ENCODE data around the gene SLIT3. TPM values are rescaled to one million over a fixed set of nuclear protein-coding genes. Genes with fewer than 3 reads are reported as not detected.

Gene SLIT3
- polyA plus RNA-seq, 3 donors, result 49.7 to 63.8 (median 49.7) TPM

DNA sequence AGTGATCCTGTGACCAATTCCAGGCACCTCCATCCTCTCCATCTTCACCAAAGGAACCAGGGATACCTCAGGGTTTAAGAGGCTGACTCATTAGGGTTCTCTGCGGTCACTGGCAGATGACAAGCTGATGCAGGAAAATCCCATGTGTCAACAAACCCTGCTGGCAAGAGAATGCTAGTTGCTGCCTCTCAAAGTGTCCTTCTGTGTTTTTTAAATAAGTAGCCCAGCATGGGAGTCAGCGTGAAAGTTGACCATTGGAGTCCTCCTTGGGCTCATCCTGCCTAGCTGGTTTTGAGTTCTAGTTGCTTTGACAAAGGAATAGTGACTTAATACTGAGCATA, 200.2 kb downstream of the SLIT3 start:
- DNase-seq (ENCODE audit: extremely low read depth in 1 of 11, low read depth in 9 of 11, low spot score in 4 of 11), result no peak

DNA sequence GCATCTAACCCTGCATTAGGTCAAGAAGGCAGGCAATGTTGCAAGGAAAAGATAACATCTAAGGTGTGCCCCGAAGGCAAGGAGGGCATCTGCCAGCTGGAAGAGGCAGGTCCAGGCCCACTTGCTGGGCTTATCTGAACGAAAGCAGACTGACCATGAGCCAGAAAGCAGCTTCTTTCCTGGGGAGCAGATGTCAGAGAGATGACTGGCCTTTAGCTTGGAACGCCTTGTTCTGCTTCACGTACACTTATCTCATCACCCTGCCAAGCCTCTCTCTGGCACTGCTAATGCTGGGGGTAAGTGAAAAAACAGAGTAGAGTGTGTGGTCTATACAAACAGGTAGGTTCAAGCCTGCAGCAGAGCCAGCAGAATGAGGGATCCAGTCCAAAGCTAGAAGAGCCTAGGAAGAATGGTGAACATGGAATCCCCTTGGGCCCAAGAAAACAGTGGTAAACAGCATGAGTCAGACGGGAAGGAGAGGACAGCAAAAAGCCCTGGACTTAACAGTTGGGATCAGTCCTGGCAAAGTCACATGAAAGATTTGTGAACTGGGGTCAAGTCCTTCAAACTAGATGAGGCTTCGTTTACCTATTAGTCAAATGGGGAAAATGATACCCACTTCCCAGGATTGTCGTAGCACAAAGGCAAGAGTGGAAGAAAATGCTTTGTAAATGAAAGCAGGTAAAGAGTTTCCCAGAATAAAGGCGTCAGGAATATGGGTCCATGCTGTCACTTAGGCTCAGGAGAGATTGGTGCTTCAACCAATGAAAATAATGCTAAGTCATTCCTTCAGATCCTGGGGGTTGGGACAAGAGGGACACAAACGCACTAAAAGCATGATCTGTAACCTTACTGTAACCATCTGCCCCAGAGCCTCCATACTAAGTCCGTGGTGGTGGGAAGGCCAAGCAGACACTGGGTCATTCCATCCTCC, 200.9 kb downstream of the SLIT3 start:
- DNase-seq (ENCODE audit: extremely low read depth in 1 of 11, low read depth in 9 of 11, low spot score in 4 of 11), result no peak

DNA sequence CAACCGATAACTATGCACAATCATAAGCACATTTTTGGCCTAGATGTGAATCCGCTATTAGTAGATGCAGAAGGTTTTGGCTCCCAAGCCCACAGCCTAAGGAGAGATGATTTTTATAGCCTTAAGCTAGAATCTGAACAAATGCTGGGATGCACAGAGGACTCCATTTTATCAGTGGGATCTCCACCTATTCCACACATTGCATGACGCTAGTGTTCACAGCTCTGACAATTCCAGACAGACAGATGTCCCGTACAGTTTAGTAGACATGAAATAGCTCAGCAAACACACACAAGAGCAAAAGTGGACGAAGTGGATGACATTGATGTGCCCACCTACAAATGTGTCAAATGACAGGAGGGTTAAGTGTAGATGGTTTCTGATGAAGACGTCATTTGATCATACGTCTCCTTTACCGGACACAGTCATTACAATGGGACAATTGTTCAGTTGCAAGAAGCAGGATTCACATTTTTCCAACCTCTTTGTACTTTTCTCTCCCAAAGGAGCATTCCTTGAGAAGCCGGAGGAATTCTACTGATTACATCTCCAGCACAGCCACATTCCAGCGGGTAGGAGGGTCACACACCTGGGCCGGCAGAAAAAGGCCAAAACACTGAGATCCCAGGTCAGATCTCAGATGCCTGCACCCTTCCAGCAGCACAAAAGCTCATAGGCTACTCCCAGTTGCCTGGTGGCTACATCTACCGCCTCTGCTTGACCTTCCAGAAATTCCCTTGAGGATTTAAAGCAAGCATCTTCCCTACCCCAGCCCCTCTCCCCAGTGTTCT, 202.4 kb downstream of the SLIT3 start:
- DNase-seq (ENCODE audit: extremely low read depth in 1 of 11, low read depth in 9 of 11, low spot score in 4 of 11), result no peak

DNA sequence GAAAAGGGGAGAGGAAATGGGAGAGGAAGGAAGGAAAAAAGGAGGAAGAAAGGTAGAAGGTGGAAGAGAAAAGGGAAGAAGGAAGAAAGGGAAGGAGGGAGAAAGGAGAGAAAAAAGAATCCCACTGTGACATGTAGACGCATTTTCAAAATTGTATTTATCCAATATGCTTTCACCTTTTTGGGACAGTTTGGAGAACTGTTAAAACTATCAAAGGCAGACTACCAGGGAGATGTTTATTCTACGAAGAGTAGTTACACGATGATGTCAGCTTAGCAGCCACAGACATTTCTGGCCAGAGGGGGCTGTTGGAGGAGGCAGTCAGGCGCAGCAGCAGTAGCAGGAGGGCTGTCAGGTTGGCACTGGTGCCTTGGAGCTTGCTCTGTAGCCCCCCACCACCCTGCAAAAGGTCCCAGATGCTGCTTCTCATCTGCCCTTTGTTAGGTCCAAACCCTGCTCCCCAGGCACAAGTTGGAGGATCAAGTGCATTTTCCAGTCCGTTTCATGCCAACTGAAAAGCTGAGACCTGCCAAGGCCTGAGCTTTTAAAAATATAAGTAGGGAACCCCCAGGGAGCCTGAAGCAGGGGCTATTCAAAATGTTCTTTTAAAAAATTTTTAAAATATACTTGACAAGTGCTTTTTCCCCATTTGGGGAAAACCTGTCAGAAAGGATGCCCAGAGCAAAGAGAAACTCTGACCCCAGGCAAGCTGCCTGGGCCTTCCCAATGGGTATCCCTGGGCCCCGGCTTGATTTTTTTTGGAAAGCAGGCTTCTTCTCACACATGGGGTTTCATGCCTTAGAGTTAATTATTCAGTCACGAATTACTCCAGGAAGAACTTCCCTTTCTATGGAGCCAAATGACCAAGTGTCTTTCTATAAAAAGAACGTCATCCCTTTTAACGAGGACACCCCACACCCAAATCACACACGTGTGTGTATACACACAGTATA, 203.3 kb downstream of the SLIT3 start:
- no peak for DNase-seq (ENCODE audit: extremely low read depth in 1 of 11, low read depth in 9 of 11, low spot score in 4 of 11)

- DNase-seq (ENCODE audit: extremely low read depth in 1 of 11, low read depth in 9 of 11, low spot score in 4 of 11), result no peak
Observed at GRCh38 chr5:169095976-169096375, 205.0 kb downstream of the SLIT3 start.

- no peak for DNase-seq (ENCODE audit: extremely low read depth in 1 of 11, low read depth in 9 of 11, low spot score in 4 of 11)
Observed at GRCh38 chr5:169095410-169095960, 205.5 kb downstream of the SLIT3 start.

- DNase-seq (ENCODE audit: extremely low read depth in 1 of 11, low read depth in 9 of 11, low spot score in 4 of 11), result no peak
Observed at GRCh38 chr5:169094586-169095409, 206.1 kb downstream of the SLIT3 start.

- DNase-seq (ENCODE audit: extremely low read depth in 1 of 11, low read depth in 9 of 11, low spot score in 4 of 11), result peak in 1 of 11 donors; percentile 68
Observed at GRCh38 chr5:169091396-169091980, 209.5 kb downstream of the SLIT3 start.

DNA sequence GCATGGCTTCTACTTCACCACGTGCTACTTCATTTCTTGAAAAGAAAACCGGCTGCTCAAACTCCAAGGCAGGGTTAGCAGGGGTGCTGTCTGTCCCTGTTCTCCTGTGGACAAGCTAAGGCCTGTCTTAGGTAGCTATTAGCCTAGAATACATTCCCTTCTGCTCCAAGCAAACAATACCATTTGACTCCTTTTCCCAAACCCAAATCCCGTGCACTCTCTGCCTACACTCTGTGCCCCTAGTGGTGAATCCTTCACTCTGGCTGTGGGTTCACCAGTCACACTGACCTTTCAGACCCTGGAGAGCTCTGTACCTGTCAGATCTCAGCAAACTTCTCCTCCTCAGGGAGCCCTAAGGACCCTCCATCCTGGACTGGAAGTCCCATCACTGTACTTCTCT, 211.6 kb downstream of the SLIT3 start:
- no peak for DNase-seq (ENCODE audit: extremely low read depth in 1 of 11, low read depth in 9 of 11, low spot score in 4 of 11)

- DNase-seq (ENCODE audit: extremely low read depth in 1 of 11, low read depth in 9 of 11, low spot score in 4 of 11), result no peak
Observed at GRCh38 chr5:169088028-169088725, 212.8 kb downstream of the SLIT3 start.

DNA sequence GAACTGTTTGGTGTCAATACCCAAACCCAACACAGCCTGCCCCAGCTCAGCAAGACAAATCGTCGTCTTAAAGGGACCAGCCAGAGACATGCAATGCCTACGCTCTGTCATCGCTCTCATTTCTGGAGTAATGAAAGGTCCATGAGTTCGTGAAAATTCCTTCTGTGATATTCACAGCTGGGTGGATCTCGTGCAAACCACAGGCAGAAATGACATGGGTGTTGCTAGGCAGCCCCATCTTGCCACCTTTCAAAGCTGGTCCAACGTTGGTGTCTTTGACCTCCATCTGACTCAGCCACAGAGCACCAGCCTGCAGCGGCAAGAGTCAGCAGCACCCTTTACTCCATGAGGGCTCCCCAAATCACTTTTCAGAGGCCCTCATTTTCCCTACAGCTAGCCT, 215.3 kb downstream of the SLIT3 start:
- no peak for DNase-seq (ENCODE audit: extremely low read depth in 1 of 11, low read depth in 9 of 11, low spot score in 4 of 11)

DNA sequence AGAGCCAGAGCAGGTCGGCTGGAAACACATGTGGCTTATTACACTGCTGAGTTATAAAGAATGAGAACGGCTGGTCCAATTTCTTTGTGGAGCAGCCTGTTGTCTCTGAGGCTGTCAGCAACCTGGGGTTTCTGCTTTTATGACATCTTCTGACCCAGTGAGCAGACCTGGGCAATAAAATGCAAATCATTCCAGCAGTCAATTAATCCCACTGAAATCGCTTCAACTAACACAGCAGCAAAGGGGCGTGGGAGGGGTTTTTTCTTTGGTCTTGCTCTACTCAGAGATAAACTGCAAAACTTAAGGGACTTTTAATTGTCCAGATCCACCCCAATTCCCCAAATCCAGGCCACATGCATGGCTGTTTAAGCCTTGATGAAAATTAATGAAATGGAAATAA, 215.7 kb downstream of the SLIT3 start:
- no peak for DNase-seq (ENCODE audit: extremely low read depth in 1 of 11, low read depth in 9 of 11, low spot score in 4 of 11)

- DNase-seq (ENCODE audit: extremely low read depth in 1 of 11, low read depth in 9 of 11, low spot score in 4 of 11), result no peak
Observed at GRCh38 chr5:169084775-169085174, 216.2 kb downstream of the SLIT3 start.

- DNase-seq (ENCODE audit: extremely low read depth in 1 of 11, low read depth in 9 of 11, low spot score in 4 of 11), result no peak
Observed at GRCh38 chr5:169083394-169084018, 217.4 kb downstream of the SLIT3 start.

- DNase-seq (ENCODE audit: extremely low read depth in 1 of 11, low read depth in 9 of 11, low spot score in 4 of 11), result no peak
Observed at GRCh38 chr5:169081000-169081724, 219.8 kb downstream of the SLIT3 start.

DNA sequence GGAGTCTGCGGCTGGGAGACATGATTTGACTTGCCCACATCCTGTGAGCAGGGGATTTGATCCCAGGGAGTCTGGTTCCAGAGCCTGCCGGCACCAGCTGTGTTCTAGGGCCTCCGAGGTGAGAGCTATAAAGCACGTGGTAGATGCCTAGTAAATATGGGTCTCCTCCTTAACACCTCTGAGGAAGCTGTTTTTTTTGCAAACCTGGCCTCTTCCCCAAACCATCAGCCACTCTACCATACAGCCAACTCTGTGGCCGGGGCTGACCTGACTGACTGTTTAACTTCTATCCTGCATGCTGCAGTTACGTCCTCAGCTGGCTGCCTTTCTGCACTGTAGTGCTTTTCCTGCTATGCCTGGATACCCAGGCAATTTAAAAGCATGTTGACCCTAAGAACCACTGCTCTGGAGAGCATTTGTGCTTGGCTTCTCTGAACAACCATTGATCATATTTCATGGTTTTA, 220.5 kb downstream of the SLIT3 start:
- DNase-seq (ENCODE audit: extremely low read depth in 1 of 11, low read depth in 9 of 11, low spot score in 4 of 11), result no peak
